GM10266 (cell line): Measurements from ENCODE around the gene STOML2.
"Not testable (repeated sequence)": the region's sequence is repeated elsewhere in the genome, so short reads cannot be mapped to it uniquely, and the experiment has no call there.

Experiments used
- DNase-seq: peaks from one replicate; pipeline ENCODE4 v3.0.0; 2012; ENCODE audit errors: extremely low spot score
- TF ChIP-seq, protein P1 (sequence below): IDR thresholded peaks from 2 replicates; pipeline ENCODE4 v1.5.1; 2012; ENCODE audit warnings: mild to moderate bottlenecking, low read depth; ENCODE audit not compliant: control insufficient read depth, insufficient read depth; ENCODE audit errors: missing control alignments

The STOML2 gene, protein sequence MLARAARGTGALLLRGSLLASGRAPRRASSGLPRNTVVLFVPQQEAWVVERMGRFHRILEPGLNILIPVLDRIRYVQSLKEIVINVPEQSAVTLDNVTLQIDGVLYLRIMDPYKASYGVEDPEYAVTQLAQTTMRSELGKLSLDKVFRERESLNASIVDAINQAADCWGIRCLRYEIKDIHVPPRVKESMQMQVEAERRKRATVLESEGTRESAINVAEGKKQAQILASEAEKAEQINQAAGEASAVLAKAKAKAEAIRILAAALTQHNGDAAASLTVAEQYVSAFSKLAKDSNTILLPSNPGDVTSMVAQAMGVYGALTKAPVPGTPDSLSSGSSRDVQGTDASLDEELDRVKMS

DNA sequence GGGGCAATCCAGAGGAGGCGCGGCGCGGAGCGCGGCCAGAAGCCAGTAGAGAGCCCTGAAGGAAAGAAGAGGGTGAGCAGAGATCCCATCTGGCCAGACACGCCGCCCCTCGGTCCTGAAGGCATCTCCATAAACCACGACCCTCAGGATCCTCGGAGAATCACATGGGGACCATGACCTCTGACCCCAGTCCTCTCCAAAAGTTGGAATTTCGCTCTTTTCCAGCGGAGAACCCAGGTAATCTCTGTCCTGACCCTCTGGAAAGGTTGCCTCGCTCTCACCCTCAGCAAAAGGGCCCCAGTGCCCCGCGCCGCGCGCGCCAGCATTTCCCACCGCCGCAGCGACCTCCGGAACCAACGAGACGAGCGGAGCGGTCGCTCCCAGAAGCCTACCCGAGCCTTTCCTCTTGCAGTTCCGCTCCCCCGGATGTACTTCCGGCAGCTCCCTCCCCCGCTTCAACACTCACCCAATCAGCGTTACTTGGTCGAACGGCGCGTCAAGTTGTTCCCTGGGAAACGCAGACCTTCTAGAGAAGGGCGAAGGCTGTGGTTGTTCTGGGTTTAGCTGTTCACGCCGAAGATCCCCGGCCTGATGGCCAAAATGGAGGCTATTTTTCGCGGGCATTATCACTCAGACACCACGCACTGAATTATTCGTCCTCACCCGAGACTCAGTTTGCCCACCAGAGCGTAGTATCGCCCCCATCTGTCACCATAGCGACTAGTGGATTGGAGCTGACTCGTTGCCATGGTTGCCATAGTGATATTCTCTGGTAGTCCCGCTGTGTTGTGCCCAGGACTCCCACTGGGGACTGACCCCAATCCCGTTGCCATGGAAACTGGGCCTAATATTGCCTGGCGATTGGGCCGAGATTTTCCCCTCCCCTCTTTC lies at the start of gene STOML2:
Gene STOML2, minus strand, starts transcription at position 363 of the 891 bp plus-strand sequence. Its CDS starts 37 bp downstream, at position 326.
- TF ChIP-seq, protein P1, sequence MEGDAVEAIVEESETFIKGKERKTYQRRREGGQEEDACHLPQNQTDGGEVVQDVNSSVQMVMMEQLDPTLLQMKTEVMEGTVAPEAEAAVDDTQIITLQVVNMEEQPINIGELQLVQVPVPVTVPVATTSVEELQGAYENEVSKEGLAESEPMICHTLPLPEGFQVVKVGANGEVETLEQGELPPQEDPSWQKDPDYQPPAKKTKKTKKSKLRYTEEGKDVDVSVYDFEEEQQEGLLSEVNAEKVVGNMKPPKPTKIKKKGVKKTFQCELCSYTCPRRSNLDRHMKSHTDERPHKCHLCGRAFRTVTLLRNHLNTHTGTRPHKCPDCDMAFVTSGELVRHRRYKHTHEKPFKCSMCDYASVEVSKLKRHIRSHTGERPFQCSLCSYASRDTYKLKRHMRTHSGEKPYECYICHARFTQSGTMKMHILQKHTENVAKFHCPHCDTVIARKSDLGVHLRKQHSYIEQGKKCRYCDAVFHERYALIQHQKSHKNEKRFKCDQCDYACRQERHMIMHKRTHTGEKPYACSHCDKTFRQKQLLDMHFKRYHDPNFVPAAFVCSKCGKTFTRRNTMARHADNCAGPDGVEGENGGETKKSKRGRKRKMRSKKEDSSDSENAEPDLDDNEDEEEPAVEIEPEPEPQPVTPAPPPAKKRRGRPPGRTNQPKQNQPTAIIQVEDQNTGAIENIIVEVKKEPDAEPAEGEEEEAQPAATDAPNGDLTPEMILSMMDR = no peak

DNA sequence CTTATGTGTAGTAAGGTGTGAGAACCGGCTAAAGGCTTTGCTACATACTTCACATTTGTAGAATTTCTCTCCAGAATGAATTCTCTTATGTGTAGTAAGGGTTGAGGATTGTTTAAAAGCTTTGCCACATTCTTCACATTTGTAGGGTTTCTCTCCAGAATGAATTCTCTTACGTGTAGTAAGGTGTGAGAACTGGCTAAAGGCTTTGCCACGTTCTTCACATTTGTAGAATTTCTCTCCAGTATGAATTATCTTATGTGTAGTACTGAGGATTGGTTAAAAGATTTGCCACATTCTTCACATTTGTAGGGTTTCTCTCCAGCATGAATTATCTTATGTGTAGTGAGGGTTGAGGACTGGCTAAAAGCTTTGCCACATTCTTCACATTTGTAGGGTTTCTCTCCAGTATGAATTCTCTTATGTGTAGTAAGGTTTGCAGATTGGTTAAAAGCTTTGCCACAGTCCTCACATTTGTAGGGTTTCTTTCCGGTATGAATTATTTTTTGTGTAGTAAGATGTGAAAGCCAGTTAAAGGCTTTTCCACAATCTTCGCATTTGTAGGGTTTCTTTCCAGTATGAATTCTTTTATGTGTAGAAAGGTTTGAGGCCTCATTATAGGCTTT lies 45.1 kb upstream of the STOML2 start:
- not testable (repeated sequence) for DNase-seq

More for the DNA sequence above, at the start of gene STOML2:
- DNase-seq = peak; percentile 95

DNA sequence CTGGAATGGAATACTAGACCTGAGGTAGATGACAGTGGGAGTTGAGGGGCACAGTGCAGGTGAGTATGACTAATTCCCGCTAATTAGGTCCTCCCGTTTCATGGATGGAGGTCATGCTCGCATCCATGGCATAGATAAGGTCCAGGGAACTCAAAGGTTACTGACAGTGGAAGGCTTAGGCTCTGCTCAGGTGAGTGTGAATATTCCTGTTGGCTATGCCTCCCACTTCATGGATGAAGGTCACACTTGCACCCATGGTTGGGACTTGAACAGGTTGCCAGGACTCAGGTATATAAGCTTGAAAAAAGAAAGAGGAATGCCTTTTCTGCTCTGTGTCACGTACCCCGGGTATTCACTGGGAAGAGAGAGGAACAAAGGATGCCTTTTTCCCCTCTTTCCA lies 39.1 kb upstream of the STOML2 start:
- no peak for DNase-seq
- TF ChIP-seq, protein P1 = no peak

GRCh38 chr9:35140093-35140492 lies 37.2 kb upstream of the STOML2 start:
- TF ChIP-seq, protein P1 = no peak
- DNase-seq = no peak

DNA sequence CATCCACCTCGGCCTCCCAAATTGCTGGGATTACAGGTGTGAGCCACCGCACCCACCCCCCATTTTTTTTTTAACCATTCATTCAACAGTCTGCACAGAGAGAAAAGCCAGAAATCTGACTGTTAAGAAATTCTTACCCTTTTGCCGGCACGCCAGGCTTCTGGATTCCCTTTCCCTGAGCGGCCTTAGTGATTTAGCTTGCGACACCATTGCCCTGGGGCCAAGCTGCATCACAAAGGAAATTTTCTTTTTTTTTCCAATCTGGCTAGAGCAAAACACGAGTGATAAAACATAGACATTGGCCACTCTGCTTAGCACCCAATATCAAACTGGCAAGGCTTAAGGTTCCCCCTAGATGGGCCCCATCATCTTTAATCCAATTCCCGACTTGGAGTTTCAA lies 33.9 kb upstream of the STOML2 start:
- no peak for DNase-seq
- TF ChIP-seq, protein P1 = no peak

DNA sequence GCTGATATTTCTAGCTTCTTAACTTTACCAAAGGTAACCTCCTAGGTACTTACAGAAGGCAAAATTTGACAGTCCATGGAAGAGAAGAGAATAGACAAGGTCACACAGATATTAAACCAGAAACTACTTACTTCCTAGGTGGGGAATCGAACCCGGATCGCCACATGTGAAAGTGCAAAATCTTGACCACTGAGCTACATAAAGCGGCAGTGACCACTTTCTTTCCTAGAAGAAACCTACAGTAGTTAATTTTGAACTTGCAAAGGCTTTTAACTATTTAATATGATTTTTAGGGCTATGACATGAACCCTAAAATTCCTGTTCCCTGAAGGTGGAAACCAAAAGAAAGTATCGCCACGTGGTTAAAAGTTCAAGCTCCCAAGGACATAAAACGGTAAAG lies 33.1 kb upstream of the STOML2 start:
- DNase-seq = no peak
- TF ChIP-seq, protein P1 = no peak

- DNase-seq = no peak
- TF ChIP-seq, protein P1 = no peak
Measured at GRCh38 chr9:35134920-35135319, 32.0 kb upstream of the STOML2 start.
